ENCODE results near the gene PLA2G3.

DNA sequence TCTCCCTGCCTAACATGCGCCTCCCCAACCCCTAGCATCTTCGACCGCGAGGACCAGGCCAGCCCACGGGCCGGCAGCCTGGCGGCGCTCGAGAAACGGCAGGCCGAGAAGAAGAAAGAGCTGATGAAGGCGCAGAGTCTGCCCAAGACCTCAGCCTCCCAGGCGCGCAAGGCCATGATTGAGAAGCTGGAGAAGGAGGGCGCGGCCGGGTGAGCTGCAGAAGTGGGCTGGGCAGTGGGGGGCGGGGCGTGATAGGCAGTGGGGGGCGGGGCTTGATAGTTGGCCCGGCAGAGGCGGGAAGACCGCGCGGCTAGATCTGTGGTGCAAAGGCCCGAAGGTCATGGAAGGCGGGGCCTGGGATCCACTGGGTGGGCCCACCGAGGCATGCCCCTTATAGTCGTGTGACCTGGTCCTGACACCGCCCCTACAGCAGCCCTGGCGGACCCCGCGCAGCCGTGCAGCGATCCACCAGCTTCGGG, 41.6 kb downstream of the PLA2G3 start:
- TF ChIP-seq JUNB (IDR thresholded peaks at IDR 0.05) (no peak), POLR2A (IDR thresholded peaks at IDR 0.05; ENCODE audit: low read length) (no peak), SMC3 (IDR thresholded peaks at IDR 0.05) (no peak), CBX2 (IDR thresholded peaks at IDR 0.05; ENCODE audit: borderline replicate concordance, low read depth) (no peak)

Measured in A549 (cell line).